NCI-H748 (cell line): ENCODE measurements around the gene ZNF148.
"Not testable (repeated sequence)": the region's sequence is repeated elsewhere in the genome, so short reads cannot be mapped to it uniquely, and the experiment has no call there.

Source experiments
- DNase-seq: peaks from one replicate; lab custom pipeline; 2025; ENCODE audit not compliant: unreplicated experiment; lab: John Stamatoyannopoulos, UW

ZNF148 gene

DNA sequence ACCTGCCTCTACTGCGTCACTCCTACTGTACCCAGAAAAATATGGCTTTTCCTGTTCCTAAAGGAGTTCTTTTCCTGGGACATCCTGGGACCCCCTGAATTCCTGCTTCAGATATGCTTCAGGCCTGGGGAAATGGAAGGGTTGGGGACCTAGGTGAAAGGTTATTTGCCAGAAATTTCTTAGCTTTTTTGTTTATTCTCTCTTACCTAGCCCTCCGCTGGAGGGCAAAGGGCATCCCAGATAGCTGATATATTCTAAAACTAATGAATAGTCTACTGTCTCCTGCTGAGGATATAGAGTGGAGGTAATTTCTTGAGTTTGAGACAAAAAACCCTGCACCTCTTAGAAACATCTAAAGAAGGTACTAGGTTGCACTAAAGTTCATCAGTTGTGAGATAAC lies 3.6 kb upstream of the ZNF148 start:
- no peak for DNase-seq

DNA sequence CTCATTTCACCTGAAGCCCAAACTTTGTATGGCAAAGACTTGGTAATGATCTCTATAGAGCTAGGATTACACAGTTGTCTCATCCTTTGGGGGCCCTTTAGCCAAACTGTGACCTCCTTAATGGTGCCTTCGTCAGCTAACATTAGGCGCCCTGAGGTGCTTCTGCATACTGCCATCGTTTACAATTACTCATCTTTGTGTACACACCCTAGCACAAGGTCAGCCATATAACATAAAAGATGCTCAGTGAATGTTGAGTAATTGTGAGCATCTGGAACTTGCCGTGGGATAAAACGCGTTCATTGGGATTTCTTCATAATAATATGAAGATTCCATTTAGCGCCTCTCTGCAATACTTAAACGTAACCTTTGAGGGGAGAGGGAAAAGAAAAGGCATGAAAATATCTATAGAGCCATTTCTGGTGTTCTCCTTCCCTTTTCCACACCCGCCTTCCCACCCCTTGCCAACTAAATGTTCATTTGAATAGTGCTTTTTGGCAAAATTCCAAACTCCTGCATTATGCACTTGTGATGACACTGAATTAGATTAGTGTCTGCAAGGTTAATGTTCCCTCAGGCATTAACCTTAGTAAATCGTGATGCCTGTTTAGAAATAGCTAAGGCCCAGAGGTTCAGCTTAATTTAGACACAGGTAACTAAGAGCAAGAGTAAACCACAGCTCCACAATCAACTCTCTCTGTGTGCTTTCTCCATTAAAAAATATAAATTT lies 990 bp upstream of the ZNF148 start:
- DNase-seq = peak; percentile 94

DNA sequence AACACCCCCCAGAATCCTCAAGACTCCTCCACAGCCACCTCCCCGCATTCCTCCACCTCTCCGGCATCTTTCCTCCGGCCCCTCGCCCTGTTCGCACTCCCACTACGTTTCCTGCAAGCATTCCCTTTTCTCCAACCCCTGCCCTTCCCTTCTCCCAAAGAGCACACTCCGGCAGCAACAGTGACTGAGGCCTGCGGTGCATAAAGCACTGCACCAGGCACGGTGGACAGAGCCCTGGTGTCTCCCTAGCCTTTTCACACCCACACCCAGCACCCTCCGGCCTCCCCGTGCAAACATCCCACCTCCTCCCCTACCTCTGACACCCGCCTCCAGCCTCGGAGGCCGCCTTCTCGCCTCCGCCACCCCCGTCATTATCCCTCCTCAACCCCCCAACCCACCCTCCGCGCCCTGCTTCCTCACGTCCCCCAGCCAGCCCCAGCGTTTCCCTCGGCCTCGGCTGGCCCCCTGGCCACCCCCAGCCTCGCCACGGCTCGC lies 577 bp downstream of the ZNF148 start:
- DNase-seq = peak; percentile 54

DNA sequence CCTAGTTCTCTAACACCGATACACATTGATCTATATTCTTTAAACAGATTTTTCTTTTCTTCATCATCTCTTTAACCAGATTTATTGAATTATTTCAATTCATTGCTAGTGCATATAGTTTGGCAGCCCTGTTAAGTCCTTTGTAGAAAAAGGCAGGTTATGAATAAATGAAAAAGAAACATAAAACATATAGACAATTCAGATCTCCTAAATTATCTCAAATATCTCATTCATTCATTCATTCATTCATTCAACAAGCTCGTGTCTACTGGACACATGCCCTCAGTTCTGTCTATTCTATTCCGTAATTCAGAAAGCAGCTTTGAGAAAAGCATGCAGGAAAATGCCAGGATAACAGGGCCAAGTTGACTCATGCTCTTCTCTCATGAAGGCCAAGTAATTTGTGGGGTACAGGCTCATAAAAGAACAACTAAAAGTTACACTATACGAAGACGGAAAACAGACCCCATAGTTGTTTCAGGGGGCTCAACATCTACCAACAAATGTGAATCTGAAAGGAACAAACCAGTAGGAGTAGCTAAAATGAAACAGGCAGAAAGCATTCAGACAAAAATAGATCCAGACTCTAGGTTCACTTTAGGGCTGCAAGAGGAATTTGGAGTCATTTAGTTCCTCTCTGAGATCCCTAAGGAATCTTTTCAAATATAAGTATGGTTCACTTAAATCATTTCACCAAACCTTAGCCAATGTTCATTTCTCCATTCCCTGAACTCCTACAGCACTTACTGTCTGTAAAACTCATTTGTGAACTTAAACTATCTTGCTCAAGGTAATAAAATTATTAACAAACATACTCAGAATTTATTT lies 7.5 kb downstream of the ZNF148 start:
- no peak for DNase-seq

DNA sequence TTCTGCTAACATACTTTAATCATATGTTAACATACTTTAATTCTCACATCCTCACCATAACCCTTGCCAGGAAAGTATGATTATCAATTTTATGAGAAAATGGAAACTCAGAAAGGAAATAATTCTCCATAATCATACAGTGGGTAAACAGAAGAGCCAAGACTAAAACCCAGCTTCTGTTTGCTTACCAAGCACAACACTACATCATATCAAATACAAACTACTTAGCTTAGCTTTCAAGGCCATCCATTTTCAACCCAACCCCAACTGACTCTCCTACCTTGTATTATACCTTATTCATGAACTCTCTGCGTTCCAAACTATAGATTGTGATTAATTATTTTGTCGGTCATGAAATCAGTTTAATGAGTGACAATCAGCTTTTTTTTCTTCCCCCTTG lies 9.0 kb downstream of the ZNF148 start:
- no peak for DNase-seq

DNA sequence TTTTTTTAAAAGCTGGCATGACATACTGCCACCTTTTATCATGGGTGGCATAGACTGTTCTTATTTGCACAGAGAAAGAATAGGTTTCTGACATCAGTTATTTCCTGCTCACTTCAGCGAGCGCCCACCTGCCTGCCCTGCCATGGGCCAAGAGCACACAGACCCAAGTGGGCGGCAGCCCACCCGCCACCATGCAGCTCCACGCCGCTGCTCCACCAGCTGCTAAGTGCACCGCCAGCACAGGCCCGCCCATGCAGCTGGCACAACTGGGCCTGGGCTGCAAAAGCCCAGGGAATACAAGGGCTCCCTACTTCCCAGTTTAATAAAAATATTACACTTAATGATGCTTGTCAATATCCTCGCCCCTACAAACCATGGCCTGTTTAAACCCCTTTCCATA lies 15.4 kb downstream of the ZNF148 start:
- peak; percentile 17 for DNase-seq

DNA sequence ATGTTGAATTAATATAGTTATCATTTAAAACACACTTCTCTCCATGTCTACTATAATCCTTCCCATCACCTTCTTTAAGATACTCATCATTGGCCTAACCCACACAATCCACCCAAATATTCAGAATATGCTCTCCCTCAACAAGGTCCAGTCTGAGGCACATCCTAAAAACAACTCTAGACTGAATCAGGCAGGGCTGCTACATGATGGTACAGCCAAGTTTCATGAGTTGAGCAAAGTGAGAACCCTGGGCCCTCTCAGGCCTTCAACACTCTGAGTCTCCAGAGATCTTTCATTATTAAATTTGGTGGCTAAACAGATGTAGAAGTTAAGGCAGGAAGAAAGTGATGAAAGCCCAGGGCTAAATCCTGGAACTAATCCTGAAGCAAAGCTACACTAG lies 16.2 kb downstream of the ZNF148 start:
- DNase-seq = no peak

DNA sequence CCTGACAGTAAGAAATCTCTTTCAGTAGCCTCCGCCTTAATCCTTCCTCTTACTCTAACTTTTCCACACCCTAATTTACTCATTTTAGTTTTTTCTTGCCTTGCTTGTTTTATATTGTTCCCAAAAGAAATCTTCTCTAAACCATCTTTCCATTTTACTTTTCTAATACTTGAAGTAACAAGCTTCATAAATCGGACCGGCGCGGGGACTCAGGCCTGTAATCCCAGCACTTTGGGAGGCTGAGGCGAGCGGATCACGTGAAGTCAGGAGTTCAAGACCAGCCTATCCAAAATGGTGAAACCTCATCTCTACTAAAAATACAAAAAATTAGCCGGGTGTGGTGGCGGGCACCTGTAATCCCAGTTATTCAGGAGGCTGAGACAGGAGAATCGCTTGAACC lies 17.3 kb downstream of the ZNF148 start:
- DNase-seq = no peak

DNA sequence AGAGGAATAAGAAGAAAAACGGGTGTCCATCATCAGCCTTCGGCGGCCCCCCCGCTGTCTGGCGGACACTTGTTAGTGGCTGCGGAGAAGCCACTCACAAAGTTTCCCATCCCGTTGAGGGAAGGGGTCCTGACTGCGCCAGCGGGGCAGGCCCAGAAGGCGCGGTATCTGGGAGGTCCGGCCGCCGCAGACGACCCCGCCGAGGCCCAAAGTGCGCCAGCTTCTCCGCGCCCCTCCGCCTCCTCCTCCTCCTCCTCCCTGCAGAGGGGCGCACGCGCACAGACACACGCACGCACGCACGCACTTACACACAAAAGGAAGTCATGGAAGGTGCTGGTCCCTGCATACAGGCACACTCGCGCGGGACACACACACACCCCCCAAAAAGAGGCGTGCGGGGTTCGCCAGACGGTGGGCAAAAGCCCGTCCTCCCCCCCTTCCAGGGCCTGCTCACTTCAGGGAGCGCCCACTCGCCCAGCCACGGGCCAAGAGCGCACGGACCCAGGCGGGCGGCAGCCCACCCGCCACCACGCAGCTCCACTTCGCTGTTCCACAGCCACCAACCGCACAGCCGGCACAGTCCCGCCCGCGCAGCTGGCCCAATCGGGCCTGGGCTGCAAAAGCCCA lies 18.0 kb downstream of the ZNF148 start:
- peak; percentile 50 for DNase-seq

DNA sequence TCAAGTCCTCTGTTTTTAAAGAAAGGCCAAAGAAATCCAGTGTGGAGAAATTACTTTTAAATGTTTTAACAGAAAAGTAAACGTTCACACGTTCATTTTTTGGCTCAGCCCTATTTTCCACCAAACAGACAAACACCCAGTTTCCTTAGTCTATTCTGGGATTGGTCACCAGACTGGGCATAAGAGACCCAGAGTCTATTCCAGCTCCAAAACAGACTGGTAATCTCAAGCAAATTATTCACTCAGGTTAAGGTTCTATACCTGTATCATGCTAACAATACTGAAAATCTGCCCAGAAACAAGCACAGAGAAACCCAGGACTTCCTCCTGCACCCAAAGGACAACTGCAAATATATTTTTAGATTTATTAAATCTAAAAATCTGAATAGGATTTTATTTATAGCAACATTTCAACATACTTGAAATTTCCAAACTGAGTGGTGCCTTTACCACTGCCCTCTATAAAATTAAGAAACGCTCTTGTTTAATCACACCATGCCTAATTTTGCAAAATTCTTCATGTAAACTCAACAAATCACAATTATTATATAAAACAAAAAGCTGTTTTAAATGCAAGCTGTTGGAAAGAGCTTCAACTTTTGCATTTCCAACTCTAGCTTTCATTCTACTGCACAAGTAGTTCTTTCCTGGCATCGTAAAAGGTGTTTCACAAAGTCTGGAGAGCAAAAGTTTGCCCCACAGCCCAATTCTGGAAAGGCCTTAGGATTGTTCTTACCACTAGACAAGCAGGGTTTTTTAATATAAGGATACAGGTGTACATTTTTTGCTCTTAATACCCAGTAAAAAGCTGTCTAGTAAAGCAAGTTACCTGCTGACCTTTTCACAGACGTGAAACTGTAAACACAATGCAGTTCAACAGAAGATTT lies 18.7 kb downstream of the ZNF148 start:
- no peak for DNase-seq

DNA sequence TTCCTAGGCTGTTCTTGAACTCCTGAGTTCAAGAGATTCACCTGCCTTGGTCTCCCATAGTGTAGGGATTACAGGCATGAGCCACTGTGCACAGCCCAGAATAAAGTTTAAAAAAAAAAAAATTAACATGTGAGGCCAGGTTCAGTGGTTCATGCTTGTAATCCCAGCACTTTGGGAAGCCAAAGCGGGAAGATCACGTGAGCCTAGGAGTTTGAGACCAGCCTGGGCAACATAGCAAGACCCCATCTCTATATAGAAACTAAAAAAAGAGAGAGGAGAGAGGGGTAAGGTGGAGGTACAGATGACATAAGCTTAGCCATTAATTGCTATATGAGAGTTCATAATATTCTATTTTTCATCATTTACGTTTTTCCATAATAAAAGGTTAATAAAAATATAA lies 21.5 kb downstream of the ZNF148 start:
- no peak for DNase-seq

DNA sequence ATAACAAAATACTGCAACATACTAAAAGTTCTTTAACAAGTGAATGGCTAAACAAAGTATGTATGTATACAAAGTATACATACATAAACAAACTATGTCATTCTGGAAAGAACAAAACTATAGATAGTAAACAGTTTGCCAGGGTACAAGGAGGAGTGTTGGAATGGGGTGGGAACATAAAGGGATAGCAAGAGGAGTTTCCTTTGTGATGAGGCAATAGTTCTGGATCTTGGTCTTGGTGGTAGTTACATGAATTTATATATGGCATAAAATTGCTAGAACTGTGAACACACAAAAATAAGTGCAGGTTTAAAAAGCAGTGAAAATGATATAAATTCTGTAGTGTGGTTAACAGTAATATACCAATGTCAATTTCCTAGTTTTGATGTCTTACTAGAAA lies 22.0 kb downstream of the ZNF148 start:
- no peak for DNase-seq

DNA sequence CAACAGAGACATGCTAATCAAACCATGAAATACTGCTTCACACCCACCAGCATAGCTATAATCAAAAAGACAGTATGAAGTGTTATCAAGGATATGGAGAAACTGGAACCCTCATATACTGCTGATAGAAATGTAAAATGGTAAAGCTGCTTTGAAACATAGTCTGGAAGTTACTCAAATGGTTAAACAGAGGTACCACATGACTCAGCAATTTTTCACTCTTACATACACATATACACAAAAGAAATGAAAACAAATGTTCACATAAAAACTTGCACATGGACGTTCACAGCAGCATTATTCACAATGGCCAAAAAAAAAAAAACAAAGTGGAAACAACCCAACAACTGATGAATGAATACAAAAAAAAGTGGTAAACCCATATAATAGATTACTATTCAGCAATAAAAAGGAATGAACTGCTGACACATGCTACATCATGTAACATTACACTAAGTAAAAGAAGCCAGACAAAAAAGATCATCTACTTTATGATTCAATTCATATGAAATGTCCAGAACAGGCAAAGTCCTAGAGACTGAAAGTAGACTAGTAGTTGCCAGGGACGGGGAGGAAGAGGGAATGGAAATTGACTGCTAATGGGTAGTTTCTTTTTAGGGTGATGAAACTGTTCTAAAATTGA lies 23.2 kb downstream of the ZNF148 start:
- no peak for DNase-seq

DNA sequence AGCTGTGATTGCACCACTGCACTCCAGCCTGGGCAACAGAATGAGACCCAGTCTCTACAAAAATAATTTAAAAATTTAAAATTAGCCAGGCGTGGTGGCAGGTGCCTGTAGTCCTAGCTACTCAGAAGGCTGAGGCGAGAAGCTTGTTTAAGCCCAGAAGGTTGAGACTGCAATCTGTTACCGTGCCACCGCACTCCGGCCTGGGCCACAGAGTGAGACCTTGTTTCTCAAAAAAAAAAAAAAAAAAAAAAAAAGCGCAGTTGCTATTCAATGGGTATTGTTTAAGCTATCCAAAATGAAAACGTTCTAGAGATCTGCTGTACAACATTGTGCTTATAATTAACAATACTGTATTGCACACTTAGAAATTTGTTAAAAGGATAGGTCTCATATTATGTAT lies 24.0 kb downstream of the ZNF148 start:
- DNase-seq = no peak

DNA sequence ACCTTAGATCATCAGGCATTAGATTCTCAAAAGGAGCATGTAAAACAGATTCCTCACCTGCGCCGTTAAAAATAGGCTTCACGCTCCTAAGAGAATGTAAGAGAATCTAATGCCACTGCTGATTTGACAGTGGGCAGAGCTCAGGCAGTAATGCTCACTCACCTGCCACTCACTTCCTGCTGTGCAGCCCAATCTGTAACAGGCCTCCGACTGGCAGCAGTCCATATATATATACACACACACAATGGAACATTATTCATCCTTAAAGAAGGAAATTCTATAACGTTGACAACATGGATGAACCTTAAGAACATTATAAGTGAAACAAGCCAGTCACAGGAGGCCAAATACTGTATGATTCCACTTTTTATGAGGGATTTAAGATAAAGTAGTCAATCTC lies 24.5 kb downstream of the ZNF148 start:
- no peak for DNase-seq

DNA sequence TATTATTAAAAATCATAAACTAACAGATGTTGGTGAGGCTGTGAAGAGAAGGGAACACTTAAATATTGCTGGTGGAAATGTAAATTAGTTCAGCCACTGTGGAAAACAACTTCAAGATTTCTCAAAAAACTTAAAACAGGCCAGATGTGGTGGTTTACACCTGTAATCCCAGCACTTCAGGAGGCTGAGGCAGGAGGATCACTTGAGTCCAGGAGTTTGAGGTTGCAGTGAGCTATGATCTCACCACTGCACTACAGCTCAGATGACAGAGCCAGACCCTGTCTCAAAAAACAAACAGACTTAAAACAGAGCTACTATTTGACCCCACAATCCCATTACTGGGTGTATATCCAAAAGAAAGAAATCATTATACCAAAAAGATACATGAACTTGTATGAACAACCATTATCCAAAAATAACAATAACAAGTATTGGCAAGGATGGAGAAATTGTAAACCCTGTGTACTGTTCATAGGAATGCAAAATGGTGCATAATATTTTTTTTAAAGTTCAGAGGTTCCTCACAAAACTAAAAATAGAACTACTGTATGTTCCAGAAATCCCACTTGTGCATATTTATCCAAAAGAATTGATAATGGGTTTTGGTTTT lies 25.5 kb downstream of the ZNF148 start:
- DNase-seq = no peak

DNA sequence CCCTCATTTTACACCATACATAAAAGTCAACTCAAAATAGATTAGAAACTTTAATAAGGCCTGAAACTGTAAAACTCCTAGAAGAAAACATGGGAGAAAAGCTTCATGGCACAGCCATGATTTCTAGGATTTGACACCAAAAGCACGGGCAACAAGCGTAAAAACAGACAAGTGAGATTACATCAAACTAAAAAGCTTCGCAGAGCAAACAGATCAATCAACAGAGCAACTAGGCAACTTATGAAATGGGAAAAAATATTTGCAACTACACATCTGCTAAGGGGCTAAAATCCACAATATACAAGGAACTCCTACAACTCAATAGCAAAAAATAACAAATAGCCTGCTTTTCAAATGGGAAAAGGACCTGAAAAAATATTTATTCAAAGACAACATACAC lies 26.1 kb downstream of the ZNF148 start:
- no peak for DNase-seq

DNA sequence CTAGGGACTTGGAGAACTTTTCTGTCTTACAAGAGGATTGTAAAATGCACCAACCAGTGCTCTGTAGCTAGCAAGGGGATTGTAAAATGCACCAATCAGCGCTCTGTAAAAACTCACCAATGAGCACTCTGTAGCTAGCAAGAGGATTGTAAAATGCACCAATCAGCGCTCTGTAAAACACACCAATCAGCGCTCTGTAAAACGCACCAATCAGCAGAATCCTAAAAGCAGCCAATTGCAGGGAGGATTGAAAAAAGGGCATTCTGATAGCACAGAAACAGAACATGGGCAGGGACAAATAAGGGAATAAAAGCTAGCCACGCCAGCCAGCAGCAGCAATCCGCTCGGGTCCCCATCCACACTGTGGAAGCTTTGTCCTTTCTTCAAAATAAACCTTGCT lies 31.8 kb downstream of the ZNF148 start:
- DNase-seq = not testable (repeated sequence)

DNA sequence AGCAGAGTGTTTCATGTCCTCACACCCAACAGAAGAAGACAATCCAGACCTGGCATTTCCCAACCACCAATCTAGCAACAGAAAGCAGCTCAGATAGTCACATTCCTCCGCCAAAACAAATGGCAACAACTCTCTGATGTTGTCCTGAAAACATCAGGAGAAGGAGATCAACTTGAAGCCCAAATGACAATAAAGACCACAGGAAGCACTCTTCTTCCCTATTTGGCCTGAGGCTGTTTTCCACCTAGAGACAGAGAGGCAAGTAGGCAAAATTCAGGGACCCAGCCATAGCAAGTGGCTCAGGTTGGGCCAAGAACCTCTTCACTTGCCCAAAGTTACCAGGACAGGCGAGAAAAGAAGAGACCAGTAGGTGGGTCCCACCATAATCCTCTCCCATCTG lies 35.0 kb downstream of the ZNF148 start:
- DNase-seq = no peak

DNA sequence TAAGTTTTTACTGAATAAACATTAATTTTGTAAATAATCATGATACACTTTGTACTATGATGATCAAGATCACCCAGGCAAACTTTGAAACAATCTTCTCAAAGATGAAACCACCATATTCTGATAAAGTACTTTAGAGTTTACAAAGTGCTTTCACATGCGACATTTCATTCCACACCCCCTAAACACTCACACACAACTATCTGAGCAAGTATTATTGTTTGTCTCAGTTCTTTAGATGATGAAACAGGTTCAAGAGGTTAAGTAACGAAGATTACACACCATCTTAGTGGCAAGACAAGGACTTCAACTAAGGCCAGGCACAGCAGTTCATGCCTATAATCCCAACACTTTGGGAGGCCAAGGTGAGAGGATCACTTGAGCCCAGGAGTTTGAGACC lies 37.6 kb downstream of the ZNF148 start:
- no peak for DNase-seq
